Limb (tissue), 2 donors: ENCODE results near the gene PTPN23.

Experiments used
- DNase-seq, 2 donors: peaks; one replicate each; pipeline ENCODE4 v3.0.0-alpha.2; 2016; ENCODE audit errors: extremely low spot score in 2 of 2

Gene PTPN23

DNA sequence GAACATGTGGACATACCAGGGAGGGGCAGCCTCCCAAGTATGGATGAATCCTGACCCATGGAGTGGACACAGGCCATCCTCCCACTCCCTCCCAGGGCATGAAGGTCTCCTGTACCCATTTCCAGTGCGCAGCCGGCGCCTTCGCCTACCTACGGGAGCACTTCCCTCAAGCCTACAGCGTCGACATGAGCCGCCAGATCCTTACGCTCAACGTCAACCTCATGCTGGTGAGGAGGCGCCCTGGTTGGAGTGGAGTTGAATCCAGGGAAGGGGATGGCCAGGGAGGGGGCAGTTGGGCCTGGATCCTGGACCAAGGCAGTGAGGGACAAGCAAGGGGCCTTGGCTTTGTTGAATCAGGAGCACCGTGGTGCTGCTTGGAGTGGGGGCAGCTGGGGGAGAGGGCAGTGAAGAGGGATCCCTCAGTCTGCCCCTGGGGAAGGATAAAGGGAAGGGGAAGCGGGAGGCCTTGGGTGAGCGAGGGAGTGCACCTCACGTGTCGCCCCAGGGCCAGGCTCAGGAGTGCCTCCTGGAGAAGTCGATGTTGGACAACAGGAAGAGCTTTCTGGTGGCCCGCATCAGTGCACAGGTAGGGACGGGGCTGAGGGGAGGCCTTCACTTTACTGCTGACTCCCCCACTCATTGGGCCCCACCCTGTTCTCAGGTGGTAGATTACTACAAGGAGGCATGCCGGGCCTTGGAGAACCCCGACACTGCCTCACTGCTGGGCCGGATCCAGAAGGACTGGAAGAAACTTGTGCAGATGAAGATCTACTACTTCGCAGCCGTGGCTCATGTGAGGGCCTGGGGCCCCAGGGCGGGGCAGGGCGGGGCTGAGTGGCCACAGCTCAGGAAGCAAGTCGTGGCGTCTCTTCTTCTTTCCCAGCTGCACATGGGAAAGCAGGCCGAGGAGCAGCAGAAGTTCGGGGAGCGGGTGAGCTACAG, 25.3 kb downstream of the PTPN23 start:
- DNase-seq, result no peak

DNA sequence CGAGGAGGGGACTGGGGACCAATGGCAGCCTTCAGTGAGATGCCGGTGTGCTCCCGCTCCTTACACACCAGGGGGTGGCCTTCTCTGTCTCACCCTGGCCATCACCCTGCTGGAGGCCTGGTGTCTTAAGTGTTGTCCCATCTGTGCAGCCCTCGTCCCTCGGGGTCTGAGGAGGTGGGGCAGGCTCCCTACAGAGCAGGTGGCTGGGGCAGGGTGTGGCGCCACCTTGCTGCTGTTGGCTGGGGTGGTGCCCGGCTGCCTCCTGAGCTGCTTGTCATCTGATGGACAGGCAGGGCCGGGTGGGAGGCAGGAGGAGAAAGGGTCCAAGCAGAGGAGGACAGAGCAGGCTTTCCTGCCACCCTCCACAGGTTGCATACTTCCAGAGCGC, 25.9 kb downstream of the PTPN23 start:
- no peak for DNase-seq

DNA sequence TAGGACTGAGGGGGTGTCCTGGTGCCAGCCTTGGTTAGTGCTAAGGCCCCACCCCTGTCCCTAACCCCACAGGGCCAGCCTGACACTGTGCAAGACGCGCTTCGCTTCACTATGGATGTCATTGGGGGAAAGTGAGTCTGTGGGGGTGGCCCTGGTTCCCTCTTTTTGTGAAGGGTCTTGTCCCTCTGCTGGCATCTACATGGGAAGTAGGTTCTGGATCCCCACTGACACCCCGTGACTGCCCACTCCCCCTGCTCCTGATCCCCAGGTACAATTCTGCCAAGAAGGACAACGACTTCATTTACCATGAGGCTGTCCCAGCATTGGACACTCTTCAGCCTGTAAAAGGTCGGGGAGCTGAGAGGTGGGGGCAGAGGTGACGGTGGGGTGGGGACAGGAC, 26.4 kb downstream of the PTPN23 start:
- DNase-seq, result no peak

DNA sequence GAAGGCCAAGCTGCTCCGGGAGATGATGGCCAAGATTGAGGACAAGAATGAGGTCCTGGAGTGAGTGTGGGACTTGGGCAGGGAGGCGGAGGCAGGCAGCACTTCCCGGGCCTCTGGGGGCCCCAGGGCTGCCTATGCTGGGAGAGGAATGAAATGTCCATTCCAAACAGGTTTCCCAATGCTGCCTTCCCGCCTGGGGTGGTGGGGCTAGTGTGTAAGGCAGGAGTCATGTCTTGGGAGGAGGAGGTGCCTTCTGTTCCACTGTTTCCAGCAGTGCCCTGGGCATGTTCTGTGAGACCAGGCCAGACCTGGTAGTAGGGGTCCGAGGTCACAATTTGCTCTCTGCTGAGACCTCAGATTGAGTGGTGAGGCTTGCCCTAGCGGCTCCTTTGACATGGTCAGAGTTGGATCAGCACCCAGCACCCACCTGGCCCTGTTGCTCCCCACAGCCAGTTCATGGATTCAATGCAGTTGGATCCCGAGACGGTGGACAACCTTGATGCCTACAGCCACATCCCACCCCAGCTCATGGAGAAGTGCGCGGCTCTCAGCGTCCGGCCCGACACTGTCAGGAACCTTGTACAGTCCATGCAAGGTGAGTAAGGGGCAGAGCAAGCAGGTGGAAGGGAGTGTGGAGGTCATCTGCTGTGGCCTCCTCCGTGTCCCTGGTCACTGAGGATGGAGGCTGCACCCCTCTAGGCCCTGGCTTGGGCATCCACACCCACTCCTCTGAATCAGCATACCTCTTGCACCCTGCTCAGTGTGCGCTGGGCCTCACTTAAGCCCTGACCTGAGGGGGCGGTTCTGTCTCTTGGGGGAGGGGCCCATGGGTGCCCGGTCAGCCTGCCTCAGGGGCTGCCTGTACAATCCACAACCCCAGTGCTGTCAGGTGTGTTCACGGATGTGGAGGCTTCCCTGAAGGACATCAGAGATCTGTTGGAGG, 27.3 kb downstream of the PTPN23 start:
- DNase-seq, result no peak

DNA sequence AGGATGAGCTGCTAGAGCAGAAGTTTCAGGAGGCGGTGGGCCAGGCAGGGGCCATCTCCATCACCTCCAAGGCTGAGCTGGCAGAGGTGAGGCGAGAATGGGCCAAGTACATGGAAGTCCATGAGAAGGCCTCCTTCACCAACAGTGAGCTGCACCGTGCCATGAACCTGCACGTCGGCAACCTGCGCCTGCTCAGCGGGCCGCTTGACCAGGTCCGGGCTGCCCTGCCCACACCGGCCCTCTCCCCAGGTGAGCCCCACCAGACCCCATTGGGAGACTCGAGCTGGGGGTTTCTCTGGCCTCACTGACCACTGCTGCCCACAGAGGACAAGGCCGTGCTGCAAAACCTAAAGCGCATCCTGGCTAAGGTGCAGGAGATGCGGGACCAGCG, 28.0 kb downstream of the PTPN23 start:
- DNase-seq, result no peak

DNA sequence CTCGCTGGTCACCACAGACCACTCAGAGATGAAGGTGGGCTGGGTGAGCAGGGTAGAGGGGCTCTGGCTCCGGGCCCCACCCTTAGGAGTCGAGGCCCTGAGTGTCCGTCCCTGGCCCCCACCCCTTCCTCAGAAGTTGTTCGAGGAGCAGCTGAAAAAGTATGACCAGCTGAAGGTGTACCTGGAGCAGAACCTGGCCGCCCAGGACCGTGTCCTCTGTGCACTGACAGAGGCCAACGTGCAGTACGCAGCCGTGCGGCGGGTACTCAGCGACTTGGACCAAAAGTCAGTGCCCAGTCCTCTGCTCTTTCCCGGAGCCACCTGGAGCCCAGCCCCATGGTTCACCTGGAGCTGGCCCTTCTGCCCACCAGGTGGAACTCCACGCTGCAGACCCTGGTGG, 28.5 kb downstream of the PTPN23 start:
- DNase-seq, result no peak

DNA sequence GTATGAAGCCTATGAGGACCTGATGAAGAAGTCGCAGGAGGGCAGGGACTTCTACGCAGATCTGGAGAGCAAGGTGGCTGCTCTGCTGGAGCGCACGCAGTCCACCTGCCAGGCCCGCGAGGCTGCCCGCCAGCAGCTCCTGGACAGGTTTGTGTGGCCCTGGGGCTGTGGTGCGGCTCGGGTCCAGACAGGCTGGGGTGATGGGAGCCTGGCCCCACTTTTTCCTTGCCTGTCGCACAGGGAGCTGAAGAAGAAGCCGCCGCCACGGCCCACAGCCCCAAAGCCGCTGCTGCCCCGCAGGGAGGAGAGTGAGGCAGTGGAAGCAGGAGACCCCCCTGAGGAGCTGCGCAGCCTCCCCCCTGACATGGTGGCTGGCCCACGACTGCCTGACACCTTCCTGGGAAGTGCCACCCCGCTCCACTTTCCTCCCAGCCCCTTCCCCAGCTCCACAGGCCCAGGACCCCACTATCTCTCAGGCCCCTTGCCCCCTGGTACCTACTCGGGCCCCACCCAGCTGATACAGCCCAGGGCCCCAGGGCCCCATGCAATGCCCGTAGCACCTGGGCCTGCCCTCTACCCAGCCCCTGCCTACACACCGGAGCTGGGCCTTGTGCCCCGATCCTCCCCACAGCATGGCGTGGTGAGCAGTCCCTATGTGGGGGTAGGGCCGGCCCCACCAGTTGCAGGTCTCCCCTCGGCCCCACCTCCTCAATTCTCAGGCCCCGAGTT, 29.0 kb downstream of the PTPN23 start:
- DNase-seq, result no peak

DNA sequence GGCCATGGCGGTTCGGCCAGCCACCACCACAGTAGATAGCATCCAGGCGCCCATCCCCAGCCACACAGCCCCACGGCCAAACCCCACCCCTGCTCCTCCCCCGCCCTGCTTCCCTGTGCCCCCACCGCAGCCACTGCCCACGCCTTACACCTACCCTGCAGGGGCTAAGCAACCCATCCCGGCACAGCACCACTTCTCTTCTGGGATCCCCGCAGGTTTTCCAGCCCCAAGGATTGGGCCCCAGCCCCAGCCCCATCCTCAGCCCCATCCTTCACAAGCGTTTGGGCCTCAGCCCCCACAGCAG, 29.5 kb downstream of the PTPN23 start:
- no peak for DNase-seq

DNA sequence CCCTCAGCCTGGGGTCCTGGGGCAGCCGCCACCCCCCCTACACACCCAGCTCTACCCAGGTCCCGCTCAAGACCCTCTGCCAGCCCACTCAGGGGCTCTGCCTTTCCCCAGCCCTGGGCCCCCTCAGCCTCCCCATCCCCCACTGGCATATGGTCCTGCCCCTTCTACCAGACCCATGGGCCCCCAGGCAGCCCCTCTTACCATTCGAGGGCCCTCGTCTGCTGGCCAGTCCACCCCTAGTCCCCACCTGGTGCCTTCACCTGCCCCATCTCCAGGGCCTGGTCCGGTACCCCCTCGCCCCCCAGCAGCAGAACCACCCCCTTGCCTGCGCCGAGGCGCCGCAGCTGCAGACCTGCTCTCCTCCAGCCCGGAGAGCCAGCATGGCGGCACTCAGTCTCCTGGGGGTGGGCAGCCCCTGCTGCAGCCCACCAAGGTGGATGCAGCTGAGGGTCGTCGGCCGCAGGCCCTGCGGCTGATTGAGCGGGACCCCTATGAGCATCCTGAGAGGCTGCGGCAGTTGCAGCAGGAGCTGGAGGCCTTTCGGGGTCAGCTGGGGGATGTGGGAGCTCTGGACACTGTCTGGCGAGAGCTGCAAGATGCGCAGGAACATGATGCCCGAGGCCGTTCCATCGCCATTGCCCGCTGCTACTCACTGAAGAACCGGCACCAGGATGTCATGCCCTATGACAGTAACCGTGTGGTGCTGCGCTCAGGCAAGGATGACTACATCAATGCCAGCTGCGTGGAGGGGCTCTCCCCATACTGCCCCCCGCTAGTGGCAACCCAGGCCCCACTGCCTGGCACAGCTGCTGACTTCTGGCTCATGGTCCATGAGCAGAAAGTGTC, 30.2 kb downstream of the PTPN23 start:
- no peak for DNase-seq

DNA sequence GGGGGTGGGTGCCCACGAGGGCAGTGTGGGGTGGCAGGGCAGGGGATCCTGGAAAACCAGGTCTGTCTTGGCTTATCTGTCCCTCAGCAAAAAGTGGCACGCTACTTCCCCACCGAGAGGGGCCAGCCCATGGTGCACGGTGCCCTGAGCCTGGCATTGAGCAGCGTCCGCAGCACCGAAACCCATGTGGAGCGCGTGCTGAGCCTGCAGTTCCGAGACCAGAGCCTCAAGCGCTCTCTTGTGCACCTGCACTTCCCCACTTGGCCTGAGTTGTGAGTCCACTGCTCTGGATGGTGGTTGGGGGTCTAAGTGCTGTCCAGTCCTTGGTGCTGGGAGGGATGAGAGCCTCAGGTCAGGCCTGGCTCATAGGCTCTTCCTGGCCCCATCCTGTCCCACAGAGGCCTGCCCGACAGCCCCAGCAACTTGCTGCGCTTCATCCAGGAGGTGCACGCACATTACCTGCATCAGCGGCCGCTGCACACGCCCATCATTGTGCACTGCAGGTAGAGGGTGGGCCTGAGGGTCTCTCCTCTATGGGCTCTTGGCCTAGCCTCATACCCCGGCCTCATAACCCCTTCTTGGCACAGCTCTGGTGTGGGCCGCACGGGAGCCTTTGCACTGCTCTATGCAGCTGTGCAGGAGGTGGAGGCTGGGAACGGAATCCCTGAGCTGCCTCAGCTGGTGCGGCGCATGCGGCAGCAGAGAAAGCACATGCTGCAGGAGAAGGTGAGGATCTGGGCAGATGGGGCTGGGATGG, 31.1 kb downstream of the PTPN23 start:
- DNase-seq, result no peak

DNA sequence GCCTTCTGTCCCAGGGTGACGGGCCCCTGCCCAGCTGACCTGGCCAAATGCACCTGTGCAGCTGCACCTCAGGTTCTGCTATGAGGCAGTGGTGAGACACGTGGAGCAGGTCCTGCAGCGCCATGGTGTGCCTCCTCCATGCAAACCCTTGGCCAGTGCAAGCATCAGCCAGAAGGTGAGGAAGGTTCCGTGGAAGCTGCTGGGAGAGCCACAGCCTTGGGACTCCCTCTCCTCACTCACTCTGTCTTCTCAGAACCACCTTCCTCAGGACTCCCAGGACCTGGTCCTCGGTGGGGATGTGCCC, 31.6 kb downstream of the PTPN23 start:
- DNase-seq, result no peak

DNA sequence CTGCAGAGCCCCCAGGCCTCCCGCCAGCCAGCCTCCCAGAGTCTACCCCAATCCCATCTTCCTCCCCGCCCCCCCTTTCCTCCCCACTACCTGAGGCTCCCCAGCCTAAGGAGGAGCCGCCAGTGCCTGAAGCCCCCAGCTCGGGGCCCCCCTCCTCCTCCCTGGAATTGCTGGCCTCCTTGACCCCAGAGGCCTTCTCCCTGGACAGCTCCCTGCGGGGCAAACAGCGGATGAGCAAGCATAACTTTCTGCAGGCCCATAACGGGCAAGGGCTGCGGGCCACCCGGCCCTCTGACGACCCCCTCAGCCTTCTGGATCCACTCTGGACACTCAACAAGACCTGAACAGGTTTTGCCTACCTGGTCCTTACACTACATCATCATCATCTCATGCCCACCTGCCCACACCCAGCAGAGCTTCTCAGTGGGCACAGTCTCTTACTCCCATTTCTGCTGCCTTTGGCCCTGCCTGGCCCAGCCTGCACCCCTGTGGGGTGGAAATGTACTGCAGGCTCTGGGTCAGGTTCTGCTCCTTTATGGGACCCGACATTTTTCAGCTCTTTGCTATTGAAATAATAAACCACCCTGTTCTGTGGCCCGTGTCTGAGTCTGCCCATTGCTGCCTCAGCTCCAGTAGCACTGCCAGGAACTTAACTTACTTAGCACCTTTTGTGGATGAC, 32.2 kb downstream of the PTPN23 start:
- no peak for DNase-seq

DNA sequence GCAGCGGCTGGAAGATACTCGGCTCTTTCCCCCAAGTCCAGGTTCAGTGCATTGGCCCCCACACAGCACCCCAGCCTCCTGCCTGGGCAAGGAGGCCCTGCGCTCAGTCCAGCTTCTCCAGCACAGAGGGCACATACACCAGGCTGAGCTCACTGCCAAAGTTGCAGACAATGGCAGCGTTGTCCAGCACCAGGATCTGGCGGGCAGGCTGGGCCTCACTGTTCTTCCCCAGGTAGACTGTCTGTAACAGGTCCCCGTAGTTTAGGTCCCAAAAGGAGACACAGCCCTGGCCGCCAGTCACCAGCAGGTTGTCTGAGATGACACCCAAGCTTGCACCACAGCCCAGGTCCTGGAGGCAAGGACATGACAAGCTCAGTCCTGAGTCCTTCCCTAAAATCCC, 32.9 kb downstream of the PTPN23 start:
- no peak for DNase-seq

DNA sequence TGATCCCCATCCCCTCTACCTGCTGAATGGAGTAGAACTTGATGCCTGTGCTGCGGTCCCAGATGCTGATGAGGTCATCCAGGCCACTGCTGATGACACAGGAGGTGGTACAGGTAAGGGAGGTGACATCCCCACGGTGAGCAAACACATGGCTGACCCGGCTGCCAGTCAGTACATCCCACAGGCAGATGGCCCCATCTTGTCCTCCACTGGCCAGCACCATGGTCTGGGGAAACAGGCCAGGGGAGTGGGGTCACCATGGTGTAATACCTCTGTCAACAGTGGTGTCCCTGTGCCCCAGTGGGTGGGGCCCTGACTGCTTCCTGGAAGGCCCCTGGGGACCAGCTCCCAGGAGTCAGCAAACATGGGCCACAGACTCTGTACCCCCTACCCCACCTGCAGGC, 33.3 kb downstream of the PTPN23 start:
- peak in 1 of 2 donors; percentile 40 for DNase-seq

DNA sequence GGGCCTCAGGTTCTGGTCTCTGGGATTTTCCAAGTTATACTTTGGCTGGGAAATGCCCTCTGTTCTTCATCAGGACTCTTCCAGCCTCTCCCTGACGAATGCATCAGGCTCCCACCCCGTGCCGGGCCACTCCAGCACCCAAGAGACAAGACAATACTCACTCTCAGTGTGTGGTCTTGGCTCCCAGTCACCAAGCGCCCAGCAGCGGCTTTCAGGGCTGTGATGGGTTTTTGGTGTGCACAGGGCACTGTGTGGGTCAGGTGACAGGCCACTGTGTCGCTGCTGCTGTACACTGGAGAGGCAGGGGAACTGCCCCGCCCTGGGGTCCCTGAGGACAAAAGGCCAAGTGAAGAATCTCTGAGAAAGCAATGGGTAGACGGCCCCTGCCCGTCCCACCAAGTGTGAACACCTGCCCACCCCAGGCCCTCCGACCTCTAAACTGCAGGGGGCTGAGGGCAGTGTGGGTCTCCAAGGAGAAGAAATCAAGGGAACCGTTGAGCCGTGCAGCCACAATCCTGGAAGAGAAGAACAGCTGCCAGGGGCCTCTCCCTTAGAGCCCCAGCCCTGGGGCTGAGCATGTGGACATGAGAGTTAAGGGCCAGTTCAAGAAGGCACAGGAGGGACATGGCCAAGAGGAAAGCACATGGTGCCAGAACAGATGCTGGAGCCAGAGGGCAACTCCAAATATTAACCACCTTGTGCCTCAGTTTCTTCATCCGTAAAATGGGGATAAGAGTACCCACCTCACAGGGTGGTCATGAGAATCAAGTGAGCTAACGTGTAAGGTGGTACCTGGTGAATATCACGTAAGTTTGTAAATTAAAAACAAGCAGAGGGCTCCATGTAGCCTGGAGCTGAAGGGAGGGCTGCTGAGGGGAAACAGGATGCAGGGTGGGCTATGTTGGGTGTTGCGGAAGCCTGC, 34.1 kb downstream of the PTPN23 start:
- no peak for DNase-seq

DNA sequence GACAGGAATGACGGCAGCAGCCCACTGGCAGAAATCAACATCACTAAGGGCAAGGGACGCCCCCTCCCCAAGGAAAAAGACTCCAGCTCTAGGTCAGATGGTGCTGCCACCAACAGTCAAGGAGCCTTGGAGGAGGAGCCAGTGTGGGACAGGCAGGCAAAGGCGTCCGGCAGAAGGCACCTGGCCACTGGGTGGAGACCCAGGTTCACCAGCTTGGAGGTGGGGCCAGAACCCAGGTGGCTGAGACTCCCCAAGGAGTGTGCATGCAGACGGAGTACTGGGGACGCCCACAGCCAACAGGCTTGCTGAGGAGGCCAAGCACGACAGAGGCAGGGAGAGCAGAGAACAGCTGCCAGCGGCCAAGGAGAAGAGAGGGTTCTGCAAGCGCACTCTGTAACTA, 35.2 kb downstream of the PTPN23 start:
- DNase-seq, result no peak

DNA sequence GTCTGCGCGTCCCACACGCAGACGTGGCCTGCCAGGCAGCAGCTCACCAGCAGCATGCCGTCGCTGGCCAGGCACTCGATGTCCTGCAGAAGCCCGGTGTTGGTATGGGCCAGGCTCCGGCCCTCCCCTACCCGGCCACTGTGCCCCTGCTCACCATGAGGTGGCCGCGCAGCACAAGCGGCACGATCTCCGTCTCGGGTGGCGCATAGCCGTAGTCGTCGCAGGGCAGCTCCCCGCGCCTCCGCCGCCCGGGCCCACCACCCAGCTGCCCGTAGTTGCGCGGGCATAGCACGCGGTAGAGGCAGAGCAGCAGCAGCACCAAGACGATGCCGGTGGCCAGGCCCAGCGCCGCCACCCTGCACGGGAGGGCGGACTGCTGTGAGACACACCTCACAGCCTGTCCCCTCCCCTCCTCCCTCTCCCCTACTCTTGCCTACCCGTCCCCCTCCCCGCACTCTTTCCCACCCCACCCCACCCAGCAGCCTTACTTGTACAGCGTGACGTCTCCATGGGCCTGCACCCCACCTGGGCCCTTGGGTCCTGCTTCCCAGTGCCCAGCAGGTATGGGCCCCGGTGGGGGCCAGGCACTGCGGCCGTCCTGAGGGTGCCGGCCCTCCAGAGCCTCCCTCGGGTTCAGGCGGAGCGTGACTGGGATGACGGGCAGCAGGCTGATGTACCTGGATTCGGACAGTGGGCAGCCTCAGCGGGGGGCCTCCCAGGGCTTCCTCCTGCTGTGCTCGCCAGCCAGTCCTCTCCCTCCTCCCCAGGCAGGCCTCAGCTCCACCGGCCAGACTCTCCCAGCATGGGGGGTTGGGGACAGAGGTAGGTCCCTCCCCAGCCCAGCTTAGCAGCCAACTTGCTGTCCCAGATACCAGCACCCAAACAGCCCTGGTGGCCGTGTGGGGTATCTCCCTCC, 37.6 kb downstream of the PTPN23 start:
- DNase-seq, result no peak
